Measurements from ENCODE around the gene FEN1. TPM values are rescaled to one million over a fixed set of nuclear protein-coding genes. Genes with fewer than 3 reads are reported as not detected.
A peak's percentile ranks its signal among the peaks of the same experiment; 100 is the strongest.

Gene FEN1
- total RNA-seq, 2 experiments from 2014 or later = 109 to 114 TPM

GRCh38 chr11:61783717-61784505 lies 8.8 kb upstream of the FEN1 start:
- no peak overlapping the region for H3K27ac Mint-ChIP-seq
- TF ChIP-seq CTCF (IDR thresholded peaks at IDR 0.05) = no peak
- H3K27me3 Mint-ChIP-seq = no peaks in the 10 kb centered on the region
- ChIA-PET CTCF (no interaction called here), POLR2A (interaction anchor here (0.6 to 0.7 kb wide), 2 partner anchors 9 to 305 kb away, joined by 3 read pairs; partner anchors contain the start of genes FEN1 and TMEM258)
- peaks cover 14% of the 10 kb centered on the region for H3K36me3 Mint-ChIP-seq (ENCODE audit: low read depth)
- DNase-seq (no peak), ATAC-seq (no peak)
- no peak overlapping the region for H3K4me3 Mint-ChIP-seq
- H3K9me3 Mint-ChIP-seq = no peaks in the 10 kb centered on the region
- intact Hi-C loops (cut with micrococcal nuclease) = no loop called here
- peaks cover 6% of the 10 kb centered on the region for H3K4me1 Mint-ChIP-seq (ENCODE audit: low read depth)

GRCh38 chr11:61784506-61784805 lies 8.3 kb upstream of the FEN1 start:
- peaks cover 18% of the 10 kb centered on the region for H3K36me3 Mint-ChIP-seq (ENCODE audit: low read depth)
- ChIA-PET CTCF (no interaction called here), POLR2A (interaction anchor here (0.6 to 0.7 kb wide), 2 partner anchors 8 to 304 kb away, joined by 3 read pairs; partner anchors contain the start of genes FEN1 and TMEM258)
- H3K27me3 Mint-ChIP-seq = no peaks in the 10 kb centered on the region
- DNase-seq (no peak), ATAC-seq (no peak)
- intact Hi-C loops (cut with micrococcal nuclease) = no loop called here
- peaks cover 9% of the 10 kb centered on the region for H3K4me1 Mint-ChIP-seq (ENCODE audit: low read depth)
- H3K9me3 Mint-ChIP-seq = no peaks in the 10 kb centered on the region
- no peak overlapping the region for H3K4me3 Mint-ChIP-seq
- H3K27ac Mint-ChIP-seq = no peak overlapping the region
- TF ChIP-seq CTCF (IDR thresholded peaks at IDR 0.05) = no peak

GRCh38 chr11:61785837-61786402 lies 6.8 kb upstream of the FEN1 start:
- no peak for ATAC-seq
- TF ChIP-seq CTCF (IDR thresholded peaks at IDR 0.05) = no peak
- CTCF ChIA-PET = interaction anchor here (0.9 to 4.5 kb wide), 2 partner anchors 12 to 322 kb away, joined by 3 to 35 read pairs; no protein-coding TSS in a partner anchor
- H3K4me3 Mint-ChIP-seq = no peak overlapping the region
- H3K9me3 Mint-ChIP-seq = no peaks in the 10 kb centered on the region
- peaks cover 27% of the 10 kb centered on the region for H3K36me3 Mint-ChIP-seq (ENCODE audit: low read depth)
- H3K4me1 Mint-ChIP-seq (ENCODE audit: low read depth) = peaks cover 19% of the 10 kb centered on the region
- DNase-seq = no peak
- intact Hi-C loops (cut with micrococcal nuclease) = no loop called here
- no peak overlapping the region for H3K27ac Mint-ChIP-seq
- POLR2A ChIA-PET = no interaction called here
- H3K27me3 Mint-ChIP-seq = no peaks in the 10 kb centered on the region

GRCh38 chr11:61787928-61788491 lies 4.7 kb upstream of the FEN1 start:
- ChIA-PET POLR2A (no interaction called here), CTCF (interaction anchor here (0.6 to 4.5 kb wide), 12 partner anchors 9 to 160 kb away, joined by 3 to 35 read pairs (median 3); no protein-coding TSS in a partner anchor)
- H3K27me3 Mint-ChIP-seq = no peaks in the 10 kb centered on the region
- H3K4me3 Mint-ChIP-seq = no peak overlapping the region
- TF ChIP-seq CTCF (IDR thresholded peaks at IDR 0.05) = peak; percentile 21
- H3K4me1 Mint-ChIP-seq (ENCODE audit: low read depth) = peaks cover 25% of the 10 kb centered on the region
- H3K36me3 Mint-ChIP-seq (ENCODE audit: low read depth) = peaks cover 32% of the 10 kb centered on the region
- ATAC-seq (no peak), DNase-seq (peak; percentile 39)
- H3K9me3 Mint-ChIP-seq = no peaks in the 10 kb centered on the region
- no peak overlapping the region for H3K27ac Mint-ChIP-seq
- intact Hi-C loops (cut with micrococcal nuclease) = no loop called here

Data from activated CD8-positive, alpha-beta T cell treated with anti-CD3 and anti-CD28 coated beads for 36 hours (primary cell).